NCI-H1048 (cell line): Measurements from ENCODE around the gene VPS9D1.
A peak's percentile ranks its signal among the peaks of the same experiment; 100 is the strongest.
"Not testable (repeated sequence)": the region's sequence is repeated elsewhere in the genome, so short reads cannot be mapped to it uniquely, and the experiment has no call there.

Experiments
- DNase-seq: peaks from one replicate; lab custom pipeline; 2025; lab: John Stamatoyannopoulos, UW

Gene VPS9D1

GRCh38 chr16:89693931-89694783 is 26.5 kb downstream of the VPS9D1 start:
- no peak for DNase-seq

GRCh38 chr16:89693289-89693731 is 27.4 kb downstream of the VPS9D1 start:
- DNase-seq: no peak

GRCh38 chr16:89691986-89692569 is 28.6 kb downstream of the VPS9D1 start:
- DNase-seq: no peak

- DNase-seq: no peak
Measured at GRCh38 chr16:89691231-89691985, 29.3 kb downstream of the VPS9D1 start.

- no peak for DNase-seq
Measured at GRCh38 chr16:89690392-89690901, 30.3 kb downstream of the VPS9D1 start.

GRCh38 chr16:89689621-89690020 is 31.1 kb downstream of the VPS9D1 start:
- DNase-seq: not testable (repeated sequence)

GRCh38 chr16:89689142-89689541 is 31.6 kb downstream of the VPS9D1 start:
- DNase-seq: no peak

- no peak for DNase-seq
Measured at GRCh38 chr16:89688395-89688794, 32.3 kb downstream of the VPS9D1 start.

GRCh38 chr16:89687092-89687940 is 33.4 kb downstream of the VPS9D1 start:
- no peak for DNase-seq

GRCh38 chr16:89686520-89687091 is 34.1 kb downstream of the VPS9D1 start, which contains the start of gene CDK10:
Gene CDK10, plus strand, starts transcription at chr16:89686689. Its CDS starts 22 bp downstream, at chr16:89686711.
- peak; percentile 51 for DNase-seq

GRCh38 chr16:89685916-89686315 is 34.8 kb downstream of the VPS9D1 start:
- DNase-seq: no peak

GRCh38 chr16:89678258-89678657 is 42.4 kb downstream of the VPS9D1 start:
- no peak for DNase-seq

- DNase-seq: no peak
Measured at GRCh38 chr16:89672177-89672941, 48.3 kb downstream of the VPS9D1 start.

GRCh38 chr16:89671565-89671964 is 49.1 kb downstream of the VPS9D1 start:
- DNase-seq: not testable (repeated sequence)

- no peak for DNase-seq
Measured at GRCh38 chr16:89670496-89671431, 49.9 kb downstream of the VPS9D1 start.

- DNase-seq: no peak
Measured at GRCh38 chr16:89669755-89670154, 50.9 kb downstream of the VPS9D1 start.

- DNase-seq: no peak
Measured at GRCh38 chr16:89668790-89669158, 51.9 kb downstream of the VPS9D1 start.

- no peak for DNase-seq
Measured at GRCh38 chr16:89667633-89668032, 53.1 kb downstream of the VPS9D1 start.

- DNase-seq: not testable (repeated sequence)
Measured at GRCh38 chr16:89667000-89667399, 53.7 kb downstream of the VPS9D1 start.
